Fibroblast of lung (primary cell): Measurements from ENCODE around the gene FAM151A.

Experiments
- CTCF ChIP-seq, 2 donors: IDR thresholded peaks in 1 of 2; conservative IDR thresholded peaks in 1 of 2; 1 replicate in 1 of 2; 2 replicates in 1 of 2; pipeline ENCODE4 v1.5.1; 2011 to 2012; ENCODE audit warnings: low read length in 2 of 2, control low read depth in 1 of 2, inconsistent platforms in 1 of 2, low read depth in 1 of 2, mild to moderate bottlenecking in 1 of 2
- EZH2 ChIP-seq: IDR thresholded peaks from 2 replicates; pipeline ENCODE4 v1.5.1; 2012; ENCODE audit warnings: low read length, control low read depth, mild to moderate bottlenecking; ENCODE audit errors: missing control alignments

DNA sequence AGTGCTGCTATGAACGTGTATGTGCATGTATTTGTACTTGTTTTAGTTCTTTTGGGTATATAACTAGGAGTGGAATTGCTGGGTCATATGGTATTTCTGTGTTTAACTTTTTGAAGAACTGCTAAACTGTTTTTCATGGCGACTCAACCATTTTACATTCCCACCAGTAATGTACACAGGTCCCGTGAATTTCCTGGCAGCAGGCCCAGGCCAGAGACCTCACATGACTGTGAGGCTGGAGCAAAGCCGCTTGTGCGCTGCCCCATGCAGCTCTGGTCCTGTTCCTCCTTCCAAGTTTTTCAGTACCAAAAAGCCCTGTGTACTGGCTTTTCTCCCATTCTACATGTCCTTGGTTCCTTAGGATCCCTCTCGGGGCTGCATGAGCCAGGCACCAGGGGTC, 45.7 kb downstream of the FAM151A start:
- TF ChIP-seq CTCF (conservative IDR thresholded peaks at IDR 0.05 in 1 of 2, IDR thresholded peaks at IDR 0.05 in 1 of 2; ENCODE audit: low read depth in 1 of 2, low read length in 2 of 2) (no peak), EZH2 (no peak)
